A673 (cell line): ENCODE data around the gene GMPPB.

ENCODE experiments used
- EZH2 ChIP-seq: fragments of 200-600 bp; sonication (generic); IDR thresholded peaks from 2 replicates; pipeline ENCODE4 v1.6.1; 2017; ENCODE audit warnings: borderline replicate concordance, low read depth, mild to moderate bottlenecking, mixed read lengths, antibody characterized with exemption, low read length; ENCODE audit not compliant: poor library complexity, severe bottlenecking
- TF ChIP-seq, protein P1 (sequence below): fragments of 300-800, 200-600 bp; sonication (generic); conservative IDR thresholded peaks from 2 replicates; pipeline ENCODE4 v1.5.1; 2017; ENCODE audit warnings: low read depth, mild to moderate bottlenecking, antibody characterized with exemption, low read length, moderate library complexity, mixed read lengths

DNA sequence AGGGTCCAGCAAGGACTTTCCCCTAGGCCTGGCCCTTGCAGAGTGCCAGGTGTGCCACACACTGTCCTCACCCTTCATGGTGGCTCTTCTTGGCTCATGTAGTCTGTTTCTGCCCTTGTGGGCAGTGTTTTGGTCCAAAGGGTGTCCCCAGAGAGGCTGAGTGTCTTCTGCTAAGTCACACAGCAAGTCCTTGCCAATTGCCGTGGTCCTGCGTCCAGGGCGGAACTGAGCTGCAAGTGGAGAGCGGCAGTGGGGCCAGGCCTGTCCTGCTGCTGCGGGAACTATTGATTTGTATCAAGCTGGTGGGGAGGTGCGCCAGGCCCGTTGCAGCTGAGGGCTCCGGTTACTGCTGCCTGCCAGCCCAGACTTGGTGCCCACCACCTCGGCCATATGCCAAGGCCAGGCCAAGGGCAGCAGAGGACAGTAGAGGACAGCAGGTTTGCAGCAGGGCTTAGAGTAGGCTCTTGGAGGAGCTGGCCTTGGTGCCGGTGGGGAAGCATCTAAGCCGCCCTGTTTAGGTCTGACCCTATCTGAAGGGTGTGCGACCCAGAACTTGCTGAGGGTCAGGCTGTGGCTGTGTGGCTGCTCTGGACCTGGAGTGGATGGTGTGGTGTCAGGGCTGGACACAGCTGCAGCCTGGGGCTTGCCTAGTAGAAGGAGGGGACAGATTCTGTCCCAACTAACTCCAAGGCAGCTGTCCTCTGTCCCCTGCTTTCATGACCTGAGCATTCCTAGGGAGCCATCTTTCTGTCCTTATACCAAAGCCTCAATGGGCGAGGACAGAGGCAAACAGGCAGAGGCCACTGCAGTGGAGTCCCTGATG, 8.8 kb downstream of the GMPPB start:
- TF ChIP-seq, protein P1, sequence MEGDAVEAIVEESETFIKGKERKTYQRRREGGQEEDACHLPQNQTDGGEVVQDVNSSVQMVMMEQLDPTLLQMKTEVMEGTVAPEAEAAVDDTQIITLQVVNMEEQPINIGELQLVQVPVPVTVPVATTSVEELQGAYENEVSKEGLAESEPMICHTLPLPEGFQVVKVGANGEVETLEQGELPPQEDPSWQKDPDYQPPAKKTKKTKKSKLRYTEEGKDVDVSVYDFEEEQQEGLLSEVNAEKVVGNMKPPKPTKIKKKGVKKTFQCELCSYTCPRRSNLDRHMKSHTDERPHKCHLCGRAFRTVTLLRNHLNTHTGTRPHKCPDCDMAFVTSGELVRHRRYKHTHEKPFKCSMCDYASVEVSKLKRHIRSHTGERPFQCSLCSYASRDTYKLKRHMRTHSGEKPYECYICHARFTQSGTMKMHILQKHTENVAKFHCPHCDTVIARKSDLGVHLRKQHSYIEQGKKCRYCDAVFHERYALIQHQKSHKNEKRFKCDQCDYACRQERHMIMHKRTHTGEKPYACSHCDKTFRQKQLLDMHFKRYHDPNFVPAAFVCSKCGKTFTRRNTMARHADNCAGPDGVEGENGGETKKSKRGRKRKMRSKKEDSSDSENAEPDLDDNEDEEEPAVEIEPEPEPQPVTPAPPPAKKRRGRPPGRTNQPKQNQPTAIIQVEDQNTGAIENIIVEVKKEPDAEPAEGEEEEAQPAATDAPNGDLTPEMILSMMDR: no peak
- no peak for TF ChIP-seq EZH2
